Activated CD8-positive, alpha-beta memory T cell treated with anti-CD3 and anti-CD28 coated beads, Interleukin-2, amount 10 ng/mL, durations not matched to agents 7 days and 5 days (primary cell): ENCODE results near the gene PHACTR4. TPM values are rescaled to one million over a fixed set of nuclear protein-coding genes. Genes with fewer than 3 reads are reported as not detected.
"Not testable (repeated sequence)": the region's sequence is repeated elsewhere in the genome, so short reads cannot be mapped to it uniquely, and the experiment has no call there.

Experiments used
- ATAC-seq: fragments of 150-1000 bp; cut with Tn5 transposase; one replicate; pipeline ENCODE4 v1.10.0; 2021; ENCODE audit warnings: moderate library complexity
- CTCF ChIA-PET: fragments of 350-600 bp; sonication (Branson Sonifier 250); formaldehyde crosslinking; loops from one replicate; lab custom pipeline; 2021; ENCODE audit warnings: antibody characterized with exemption; lab: Charles Lee
- DNase-seq: peaks from one replicate; pipeline ENCODE4 v3.0.0-alpha.2; 2020
- H3K27ac Mint-ChIP-seq: one replicate; pipeline ENCODE4 v1.8.0; 2021; ENCODE audit warnings: mild to moderate bottlenecking, mixed read lengths
- H3K27me3 Mint-ChIP-seq: one replicate; pipeline ENCODE4 v1.8.0; 2021; ENCODE audit warnings: mixed read lengths
- H3K36me3 Mint-ChIP-seq: one replicate; pipeline ENCODE4 v1.8.0; 2021; ENCODE audit warnings: mild to moderate bottlenecking, mixed read lengths
- H3K4me1 Mint-ChIP-seq: one replicate; pipeline ENCODE4 v1.8.0; 2021; ENCODE audit warnings: mixed read lengths
- H3K4me3 Mint-ChIP-seq: one replicate; pipeline ENCODE4 v1.8.0; 2021; ENCODE audit warnings: mild to moderate bottlenecking, moderate library complexity, mixed read lengths
- H3K9me3 Mint-ChIP-seq: one replicate; pipeline ENCODE4 v1.8.0; 2022; ENCODE audit warnings: low read depth, mixed read lengths
- total RNA-seq, 2 experiments: library from RNA; stranded (reverse); gene quantifications; one replicate each; pipeline ENCODE4 v1.2.3, GENCODE V29; 2021

Gene PHACTR4
- total RNA-seq, 2 experiments from 2014 or later, result 26.8 to 27.8 TPM

- not testable (repeated sequence) for H3K9me3 Mint-ChIP-seq, ATAC-seq, DNase-seq, H3K4me3 Mint-ChIP-seq, H3K36me3 Mint-ChIP-seq, H3K27me3 Mint-ChIP-seq, H3K27ac Mint-ChIP-seq
- CTCF ChIA-PET, result interaction anchor here (0.5 kb wide), 1 partner anchor 53 kb away, joined by 3 read pairs; no protein-coding TSS in a partner anchor
- H3K4me1 Mint-ChIP-seq, result peaks cover 24% of the 10 kb centered on the region
These were observed 78.6 kb downstream of the PHACTR4 start for GRCh38 chr1:28448094-28448611.

GRCh38 chr1:28449904-28450303, 80.4 kb downstream of the PHACTR4 start:
- Mint-ChIP-seq H3K9me3 (no peaks in the 10 kb centered on the region), H3K27me3 (no peaks in the 10 kb centered on the region), H3K27ac (peak overlapping the region; percentile 83), H3K36me3 (peaks cover 1% of the 10 kb centered on the region), H3K4me3 (peak overlapping the region; percentile 6), H3K4me1 (peaks cover 24% of the 10 kb centered on the region)
- CTCF ChIA-PET, result no interaction called here
- DNase-seq, result peak; percentile 79
- peak; percentile 91 for ATAC-seq

DNA sequence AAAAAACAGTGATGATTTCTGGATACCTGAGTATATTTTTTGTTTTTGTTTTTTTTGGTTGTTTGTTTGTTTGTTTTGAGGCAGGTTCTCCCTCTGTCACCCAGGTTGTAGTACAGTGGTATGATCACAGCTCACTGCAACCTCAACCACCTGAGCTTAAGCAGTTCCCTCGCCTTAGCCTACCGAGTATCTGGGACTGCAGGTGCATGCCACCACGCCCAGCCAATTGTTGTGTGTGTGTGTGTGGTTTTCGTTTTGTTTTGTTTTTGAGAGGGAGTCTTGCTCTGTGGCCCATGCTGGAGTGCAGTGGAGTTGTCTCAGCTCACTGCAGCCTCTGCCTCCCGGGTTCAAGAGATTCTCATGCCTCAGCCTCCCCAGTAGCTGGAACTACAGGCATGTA, 81.0 kb downstream of the PHACTR4 start:
- H3K27ac Mint-ChIP-seq, result peak overlapping the region; percentile 83
- peak; percentile 18 for ATAC-seq
- no peak for DNase-seq
- no peaks in the 10 kb centered on the region for H3K9me3 Mint-ChIP-seq
- H3K36me3 Mint-ChIP-seq, result peaks cover 1% of the 10 kb centered on the region
- H3K27me3 Mint-ChIP-seq, result no peaks in the 10 kb centered on the region
- H3K4me3 Mint-ChIP-seq, result no peak overlapping the region
- H3K4me1 Mint-ChIP-seq, result peaks cover 26% of the 10 kb centered on the region
- CTCF ChIA-PET, result no interaction called here

DNA sequence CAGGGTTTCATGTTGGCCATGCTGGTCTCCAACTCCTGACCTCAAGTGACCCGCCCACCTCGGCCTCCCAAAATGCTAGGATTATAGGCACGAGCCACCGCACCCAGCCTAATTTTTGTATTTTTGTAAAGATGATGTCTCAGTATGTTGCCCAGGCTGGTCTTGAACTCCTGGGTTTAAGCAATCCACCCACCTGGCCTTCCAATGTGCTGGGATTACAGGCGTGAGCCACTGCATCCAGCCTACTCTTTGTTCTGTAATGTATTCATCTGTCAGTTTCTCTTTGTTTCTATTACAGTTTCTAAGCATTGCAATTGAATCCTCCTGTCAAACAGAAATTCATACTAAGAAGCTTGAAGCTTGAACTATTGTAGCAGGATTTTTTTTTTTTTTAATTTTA, 81.5 kb downstream of the PHACTR4 start:
- H3K4me1 Mint-ChIP-seq, result peaks cover 30% of the 10 kb centered on the region
- no peak for DNase-seq
- H3K4me3 Mint-ChIP-seq, result no peak overlapping the region
- CTCF ChIA-PET, result no interaction called here
- H3K27me3 Mint-ChIP-seq, result no peaks in the 10 kb centered on the region
- no peak for ATAC-seq
- H3K36me3 Mint-ChIP-seq, result peaks cover 1% of the 10 kb centered on the region
- H3K27ac Mint-ChIP-seq, result peak overlapping the region; percentile 68
- no peaks in the 10 kb centered on the region for H3K9me3 Mint-ChIP-seq

DNA sequence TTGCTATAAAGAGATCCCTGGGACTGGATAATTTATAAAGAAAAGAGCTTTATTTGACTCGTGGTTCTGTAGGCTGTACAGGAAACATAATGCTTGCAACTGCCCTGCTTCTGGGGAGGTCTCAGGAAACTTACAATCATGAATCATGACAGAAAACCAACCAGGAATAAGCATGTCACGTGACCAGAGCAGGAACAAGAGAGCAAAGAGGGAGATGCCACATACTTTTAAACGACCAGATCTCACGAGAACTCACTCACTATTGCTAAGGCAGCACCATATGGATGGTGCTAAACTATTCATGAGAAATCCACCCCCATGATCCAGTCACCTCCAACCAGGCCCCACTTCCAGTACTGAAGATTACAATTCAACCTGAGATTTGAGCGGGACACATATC, 86.5 kb downstream of the PHACTR4 start:
- H3K27me3 Mint-ChIP-seq, result no peaks in the 10 kb centered on the region
- H3K4me3 Mint-ChIP-seq, result no peak overlapping the region
- DNase-seq (no peak), ATAC-seq (no peak)
- H3K36me3 Mint-ChIP-seq, result peaks cover 10% of the 10 kb centered on the region
- CTCF ChIA-PET, result no interaction called here
- H3K9me3 Mint-ChIP-seq, result no peaks in the 10 kb centered on the region
- peak overlapping the region; percentile 41 for H3K27ac Mint-ChIP-seq
- H3K4me1 Mint-ChIP-seq, result peaks cover 11% of the 10 kb centered on the region

DNA sequence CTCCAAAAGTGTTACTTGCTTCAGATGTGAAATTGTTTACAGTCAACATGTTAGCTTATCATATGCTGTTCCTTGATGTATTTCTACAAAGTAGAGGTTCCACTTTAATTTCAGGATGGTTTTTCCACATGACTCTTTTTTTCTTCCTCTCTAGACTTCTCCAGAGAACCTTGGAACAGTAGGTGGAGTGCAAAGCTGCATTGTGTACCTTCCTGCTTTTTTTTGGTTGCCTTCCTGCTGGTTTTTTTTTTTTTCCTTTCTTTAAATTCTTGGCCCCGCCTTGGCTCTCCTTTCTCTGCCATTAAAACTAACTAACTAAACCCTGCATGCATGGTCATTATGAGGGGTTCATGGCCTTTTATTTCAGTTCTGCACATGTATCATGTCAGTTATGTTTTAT, 88.1 kb downstream of the PHACTR4 start:
- no peak overlapping the region for H3K4me3 Mint-ChIP-seq
- H3K27me3 Mint-ChIP-seq, result no peaks in the 10 kb centered on the region
- CTCF ChIA-PET, result no interaction called here
- DNase-seq, result no peak
- H3K36me3 Mint-ChIP-seq, result peaks cover 12% of the 10 kb centered on the region
- peaks cover 16% of the 10 kb centered on the region for H3K4me1 Mint-ChIP-seq
- no peaks in the 10 kb centered on the region for H3K9me3 Mint-ChIP-seq
- H3K27ac Mint-ChIP-seq, result no peak overlapping the region
- ATAC-seq, result no peak

DNA sequence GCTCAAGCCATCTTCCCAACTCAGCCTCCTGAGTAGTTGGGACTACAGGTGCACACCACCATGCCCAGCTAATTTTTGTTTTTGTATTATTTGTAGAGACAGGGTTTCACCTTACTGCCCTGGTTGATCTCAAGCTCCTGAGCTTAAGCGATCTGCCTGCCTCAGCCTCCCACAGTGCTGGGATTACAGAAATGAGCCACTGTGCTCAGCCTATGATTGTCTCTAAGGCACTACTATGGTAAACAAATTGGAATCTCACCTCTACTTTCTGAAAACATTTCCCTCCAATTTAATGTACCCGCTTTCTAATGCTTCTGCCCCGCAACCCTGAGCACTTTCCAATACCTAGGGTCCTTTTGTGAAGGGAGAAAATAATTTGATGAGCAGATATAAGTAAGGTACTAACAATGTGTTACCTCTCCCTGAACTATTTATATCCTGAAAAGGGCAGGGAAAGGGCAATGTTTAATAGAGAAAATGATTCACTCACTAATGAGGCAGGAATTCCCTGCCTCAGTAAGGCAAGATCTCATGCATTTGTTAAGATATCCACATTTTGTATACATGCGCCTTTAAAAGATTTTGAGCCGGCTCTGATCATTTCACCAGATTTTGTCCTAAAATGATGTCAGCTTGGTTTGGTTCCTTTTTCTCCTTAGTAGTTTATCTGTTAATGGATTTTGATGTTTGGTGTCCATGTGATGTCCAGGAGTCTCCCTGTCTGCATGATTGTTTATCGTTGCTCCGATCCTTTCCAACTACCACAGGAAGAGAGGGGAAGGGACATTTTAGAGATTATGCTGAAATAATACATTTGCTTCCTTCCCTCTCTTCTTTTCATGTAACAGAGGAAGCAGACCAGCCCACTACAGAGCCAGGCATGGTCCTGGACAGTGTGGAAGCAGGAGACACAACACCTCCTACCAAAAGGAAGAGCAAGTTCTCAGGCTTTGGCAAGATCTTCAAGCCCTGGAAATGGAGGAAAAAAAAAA, 89.0 kb downstream of the PHACTR4 start:
- ATAC-seq, result no peak
- Mint-ChIP-seq H3K27ac (no peak overlapping the region), H3K36me3 (peaks cover 12% of the 10 kb centered on the region), H3K27me3 (no peaks in the 10 kb centered on the region), H3K4me1 (peaks cover 16% of the 10 kb centered on the region), H3K9me3 (no peaks in the 10 kb centered on the region), H3K4me3 (no peak overlapping the region)
- CTCF ChIA-PET, result no interaction called here
- no peak for DNase-seq

- Mint-ChIP-seq H3K9me3 (no peaks in the 10 kb centered on the region), H3K4me1 (peaks cover 22% of the 10 kb centered on the region), H3K27ac (peak overlapping the region; percentile 83), H3K36me3 (peaks cover 10% of the 10 kb centered on the region), H3K27me3 (no peaks in the 10 kb centered on the region), H3K4me3 (no peak overlapping the region)
- ATAC-seq, result peak; percentile 47
- peak; percentile 62 for DNase-seq
- CTCF ChIA-PET, result no interaction called here
These were observed 96.8 kb downstream of the PHACTR4 start for GRCh38 chr1:28466226-28466778.

- Mint-ChIP-seq H3K36me3 (peaks cover 9% of the 10 kb centered on the region), H3K27me3 (no peaks in the 10 kb centered on the region), H3K4me1 (peaks cover 19% of the 10 kb centered on the region), H3K9me3 (no peaks in the 10 kb centered on the region), H3K27ac (no peak overlapping the region), H3K4me3 (no peak overlapping the region)
- DNase-seq (no peak), ATAC-seq (no peak)
- CTCF ChIA-PET, result no interaction called here
These were observed 100.6 kb downstream of the PHACTR4 start for GRCh38 chr1:28470146-28470545.

GRCh38 chr1:28479497-28479896, 110.0 kb downstream of the PHACTR4 start:
- ATAC-seq, CTCF ChIA-PET, H3K27ac Mint-ChIP-seq, H3K27me3 Mint-ChIP-seq, H3K4me1 Mint-ChIP-seq, DNase-seq, H3K9me3 Mint-ChIP-seq, H3K4me3 Mint-ChIP-seq: not testable (repeated sequence)
- peaks cover 20% of the 10 kb centered on the region for H3K36me3 Mint-ChIP-seq

DNA sequence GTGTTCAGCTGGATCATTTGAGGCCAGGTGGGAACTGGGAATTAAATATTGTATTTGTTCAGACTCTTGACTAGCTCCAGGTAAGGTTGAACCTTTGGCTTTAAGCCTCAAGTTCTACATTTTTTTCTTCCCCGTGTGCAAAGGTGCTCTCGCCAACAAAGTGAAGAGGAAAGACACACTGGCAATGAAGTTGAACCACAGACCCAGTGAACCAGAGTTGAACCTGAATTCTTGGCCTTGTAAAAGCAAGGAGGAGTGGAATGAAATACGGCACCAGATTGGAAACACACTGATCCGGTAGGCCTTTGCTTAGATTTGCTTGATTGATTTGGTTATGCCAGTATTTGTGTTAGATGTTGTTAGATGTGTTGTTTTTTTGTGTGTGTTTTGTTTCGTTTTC, 110.8 kb downstream of the PHACTR4 start:
- Mint-ChIP-seq H3K36me3 (peaks cover 21% of the 10 kb centered on the region), H3K27ac (no peak overlapping the region), H3K27me3 (no peaks in the 10 kb centered on the region), H3K4me1 (peaks cover 2% of the 10 kb centered on the region), H3K4me3 (no peak overlapping the region), H3K9me3 (no peaks in the 10 kb centered on the region)
- CTCF ChIA-PET, result no interaction called here
- DNase-seq, result no peak
- no peak for ATAC-seq

- CTCF ChIA-PET, result interaction anchor here (1.1 kb wide), 1 partner anchor 69 kb away, joined by 3 read pairs; no protein-coding TSS in a partner anchor
- DNase-seq (no peak), ATAC-seq (no peak)
- Mint-ChIP-seq H3K9me3 (no peaks in the 10 kb centered on the region), H3K4me3 (no peak overlapping the region), H3K27ac (no peak overlapping the region), H3K4me1 (peaks cover 2% of the 10 kb centered on the region), H3K27me3 (no peaks in the 10 kb centered on the region), H3K36me3 (peaks cover 17% of the 10 kb centered on the region)
These were observed 112.6 kb downstream of the PHACTR4 start for GRCh38 chr1:28482138-28482537.

DNA sequence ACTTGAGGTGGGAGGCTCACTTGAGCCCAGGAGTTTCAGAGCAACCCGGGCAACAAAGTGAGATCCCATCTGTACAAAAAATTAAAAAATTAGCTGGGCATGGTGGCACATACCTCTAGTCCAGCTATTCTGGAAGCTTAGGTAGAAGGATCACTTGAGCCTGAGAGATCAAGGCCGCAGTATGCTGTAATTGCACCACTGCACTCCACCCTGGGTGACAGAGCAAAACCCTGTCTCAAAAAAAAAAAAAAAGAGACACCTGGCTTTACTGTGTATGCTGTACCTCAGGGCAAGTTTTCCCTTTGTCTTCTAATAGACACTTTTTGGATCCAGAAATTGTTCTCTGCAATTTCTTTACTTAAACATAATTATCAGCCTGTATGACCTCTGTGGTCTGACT, 113.2 kb downstream of the PHACTR4 start:
- no peak for ATAC-seq
- CTCF ChIA-PET, result interaction anchor here (1.1 kb wide), 1 partner anchor 70 kb away, joined by 3 read pairs; no protein-coding TSS in a partner anchor
- no peaks in the 10 kb centered on the region for H3K27me3 Mint-ChIP-seq

More for the DNA sequence above, 113.2 kb downstream of the PHACTR4 start:
- H3K36me3 Mint-ChIP-seq, result peaks cover 14% of the 10 kb centered on the region
- no peak overlapping the region for H3K27ac Mint-ChIP-seq
- H3K4me1 Mint-ChIP-seq, result peaks cover 2% of the 10 kb centered on the region
- DNase-seq, result no peak
- no peaks in the 10 kb centered on the region for H3K9me3 Mint-ChIP-seq
- H3K4me3 Mint-ChIP-seq, result no peak overlapping the region
